Heart right ventricle (tissue), 16 donors: Measurements from ENCODE around the gene UMODL1. TPM values are rescaled to one million over a fixed set of nuclear protein-coding genes. Genes with fewer than 3 reads are reported as not detected.

Experiments used
- ATAC-seq, 8 donors: fragments of 200-7000 bp; cut with Tn5 transposase; one replicate each; pipeline ENCODE4 v1.9.1; 2020; ENCODE audit warnings: mild to moderate bottlenecking in 8 of 8, moderate library complexity in 8 of 8, moderate number of reproducible peaks in 1 of 8
- DNase-seq, 2 donors: peaks; one replicate each; pipeline ENCODE4 v3.0.0-alpha.2; 2020
- H3K27ac ChIP-seq, 10 donors: fragments of 200-600 bp; sonication (generic) in 2 of 10; one replicate each; pipeline versions ENCODE4 v1.5.0 to v1.8.0; 2020 to 2022; ENCODE audit warnings: mild to moderate bottlenecking in 3 of 10
- H3K27me3 ChIP-seq, 7 donors: fragments of 200-600 bp; one replicate each; pipeline ENCODE4 v1.8.0; 2021 to 2022; ENCODE audit warnings: mild to moderate bottlenecking in 2 of 7
- H3K36me3 ChIP-seq, 9 donors: fragments of 200-600 bp; sonication (generic) in 1 of 9; one replicate each; pipeline versions ENCODE4 v1.5.0 to v1.8.0; 2020 to 2022; ENCODE audit warnings: mild to moderate bottlenecking in 2 of 9
- H3K4me1 ChIP-seq, 9 donors: fragments of 200-600 bp; sonication (generic) in 1 of 9; one replicate each; pipeline versions ENCODE4 v1.5.0 to v1.8.0; 2020 to 2022; ENCODE audit warnings: mild to moderate bottlenecking in 4 of 9
- H3K4me3 ChIP-seq, 10 donors: fragments of 200-600 bp; sonication (generic) in 2 of 10; one replicate each; pipeline versions ENCODE4 v1.5.0 to v1.8.0; 2020 to 2022; ENCODE audit warnings: mild to moderate bottlenecking in 7 of 10, moderate library complexity in 2 of 10
- H3K9me3 ChIP-seq, 11 donors: fragments of 200-600 bp in 10 of 11; sonication (generic) in 2 of 11; one replicate each; pipeline versions ENCODE4 v1.5.0 to v1.8.0; 2013 to 2022; ENCODE audit warnings: mild to moderate bottlenecking in 2 of 11, control low read depth in 1 of 11, moderate library complexity in 1 of 11
- CTCF ChIP-seq, 9 donors: fragments of 200-600 bp; sonication (generic) in 2 of 9; IDR thresholded peaks; one replicate each; pipeline versions ENCODE4 v1.5.0 to v1.8.0; 2021 to 2022; ENCODE audit warnings: antibody characterized with exemption in 9 of 9, mild to moderate bottlenecking in 5 of 9, moderate library complexity in 1 of 9
- WGBS, 2 donors: extraction: QIAGEN DNeasy Blood & Tissue Kit; methylation state at CpG; one replicate each; pipeline ENCODE4 v1.1.7; 2013; ENCODE audit warnings: inconsistent platforms in 1 of 2; 5-methylcytosine and 5-hydroxymethylcytosine counted together
- intact Hi-C, 10 donors: fragments of 100-400 bp; cut with DNase I; formaldehyde crosslinking; loops; one replicate each; pipeline versions ENCODE4 v1.11.1 to v1.14.2; 2022
- polyA plus RNA-seq, 2 donors: library from polyadenylated mRNA; stranded (reverse); fragments of 200-250 nt; gene quantifications; one replicate each; pipeline ENCODE4 v1.2.3, GENCODE V29; 2013
- total RNA-seq, 10 donors: library from RNA; stranded (reverse); fragmentation: NEBNext Ultra II Directional in 3 of 10; extraction: Animal tissue kit (Norgen Biotek cat#: 25700) in 3 of 10; gene quantifications; one replicate each; pipeline versions ENCODE4 v1.2.1 to v1.2.4, GENCODE V29; 2021 to 2023
- donor health status: Arrhythmogenic right ventricular cardiomyopathy.
- donor health status: ischemic (EF 13 %, LVEDD 7.1; RV severe dilation, severe dysfunction).
- donor health status: healthy with polysubstance abuse.
- donor health status: DM: no; HTN: yes; CAD: no.
- donor health status: DM: no; HTN: no; CAD: no.
- donor health status: ischemic (EF 25% LVEDD 6.9; RV normal size, moderate dysfunction).
- donor health status: ischemic (EF 25% LVEDD 5.7; RV mildly dilated, moderate dysfunction).
- donor health status: healthy.
- donor health status: DM: yes; HTN: yes; CAD: no.
- donor health status: Ischemic cardiomyopathy.
- donor health status: ischemic (EF 35%, LVEDD 5.7; RV mildly dilated, moderate dysfunction).
- donor health status: nonischemic (EF 11% LVEDD 7.7; RV severe dilation, severe dysfunction).
- donor health status: DM: yes; HTN: yes; CAD: no.
- donor health status: PGD.
- donor health status: ischemic (EF 29% LVEDD 5.4; RV normal size, mild dysfunction).
- donor health status: nonischemic (EF 23%, LVEDD 6.1; RV moderate dilation, normal function).

The UMODL1 gene
- total and polyA plus RNA-seq, 12 donors: 0.13 to 0.31 (median 0.25) TPM; not detected in 9

- intact Hi-C loops: no loop called here
- DNase-seq (no peak), ATAC-seq (no peak)
- H3K27ac ChIP-seq: no peak overlapping the region
- no peak overlapping the region for H3K4me3 ChIP-seq
- H3K9me3 ChIP-seq: no peaks in the 10 kb centered on the region
- peaks cover 0 to 10% (median 0%) of the 10 kb centered on the region in 9 donors for H3K4me1 ChIP-seq
- no peaks in the 10 kb centered on the region for H3K36me3 ChIP-seq
- peaks cover 0 to 24% (median 0%) of the 10 kb centered on the region in 7 donors for H3K27me3 ChIP-seq
- TF ChIP-seq CTCF (IDR thresholded peaks at IDR 0.05): no peak
- WGBS, 2 donors: 86 to 91% methylated on average over 16 of the region's 16 CpGs
Observed at GRCh38 chr21:42085246-42086077, 14.3 kb downstream of the UMODL1 start.

GRCh38 chr21:42086969-42087368, 15.9 kb downstream of the UMODL1 start:
- intact Hi-C loops: no loop called here
- ATAC-seq (no peak), DNase-seq (no peak)
- peaks cover 0 to 3% (median 0%) of the 10 kb centered on the region in 9 donors for H3K4me1 ChIP-seq
- TF ChIP-seq CTCF (IDR thresholded peaks at IDR 0.05): no peak
- H3K27ac ChIP-seq: no peak overlapping the region
- 78 to 91% methylated on average over 7 of the region's 7 CpGs for WGBS, 2 donors
- H3K9me3 ChIP-seq: no peaks in the 10 kb centered on the region
- H3K4me3 ChIP-seq: no peak overlapping the region
- H3K36me3 ChIP-seq: no peaks in the 10 kb centered on the region
- H3K27me3 ChIP-seq: peaks cover 0 to 33% (median 5%) of the 10 kb centered on the region in 7 donors

DNA sequence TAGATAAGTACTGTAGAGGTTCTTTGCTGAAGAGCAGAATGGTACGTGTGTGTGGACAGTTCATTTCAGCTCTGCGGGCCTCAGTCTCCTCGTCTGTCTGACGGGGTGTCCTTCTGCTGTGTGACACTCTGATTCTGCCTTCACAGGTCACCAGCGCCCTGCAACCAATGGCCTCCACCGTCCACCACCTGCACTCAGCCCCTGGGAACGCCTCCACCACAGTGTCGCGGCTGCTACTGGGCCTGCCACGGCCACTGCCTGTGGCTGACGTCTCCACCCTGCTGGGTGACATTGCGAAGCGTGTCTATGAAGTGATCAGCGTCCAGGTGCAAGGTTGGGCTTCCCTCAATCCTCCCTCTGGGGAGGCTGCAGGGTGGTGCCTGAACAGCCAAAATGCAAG, 17.0 kb downstream of the UMODL1 start:
- no peak for ATAC-seq

DNA sequence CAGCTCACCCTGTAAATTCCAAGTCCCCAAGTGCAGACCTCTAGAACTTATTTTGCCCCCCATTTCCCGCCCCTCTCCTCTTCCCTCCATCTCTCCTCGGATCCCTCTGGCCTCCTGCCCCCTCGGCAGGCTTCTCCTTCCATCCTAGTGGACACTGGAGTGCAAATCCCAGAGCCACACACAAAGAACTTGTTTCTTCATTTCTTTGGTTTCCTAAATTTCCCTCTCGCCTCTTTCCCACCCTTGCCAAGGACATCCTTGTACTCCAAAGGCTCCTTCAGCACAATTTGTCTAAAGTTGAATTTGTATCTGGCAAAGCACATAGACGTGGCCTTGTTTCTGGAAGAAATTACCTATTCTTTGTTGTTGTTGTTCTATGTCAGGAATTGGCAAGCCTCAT, 17.5 kb downstream of the UMODL1 start:
- no peak overlapping the region for H3K27ac ChIP-seq
- no peaks in the 10 kb centered on the region for H3K9me3 ChIP-seq
- 85 to 88% methylated on average over 5 of the region's 5 CpGs for WGBS, 2 donors
- no peak for TF ChIP-seq CTCF (IDR thresholded peaks at IDR 0.05)
- no peak overlapping the region for H3K4me3 ChIP-seq
- intact Hi-C loops: no loop called here
- peaks cover 0 to 10% (median 0%) of the 10 kb centered on the region in 9 donors for H3K4me1 ChIP-seq
- H3K36me3 ChIP-seq: no peaks in the 10 kb centered on the region
- ATAC-seq (no peak), DNase-seq (no peak)
- peaks cover 0 to 30% (median 9%) of the 10 kb centered on the region in 7 donors for H3K27me3 ChIP-seq

More for the DNA sequence above, 17.0 kb downstream of the UMODL1 start:
- H3K9me3 ChIP-seq: no peaks in the 10 kb centered on the region
- intact Hi-C loops: no loop called here
- WGBS, 2 donors: 93 to 95% methylated on average over 14 of the region's 14 CpGs
- H3K4me1 ChIP-seq: peaks cover 0 to 5% (median 0%) of the 10 kb centered on the region in 9 donors
- TF ChIP-seq CTCF (IDR thresholded peaks at IDR 0.05): no peak
- no peak overlapping the region for H3K27ac ChIP-seq
- H3K27me3 ChIP-seq: peaks cover 0 to 31% (median 9%) of the 10 kb centered on the region in 7 donors
- H3K36me3 ChIP-seq: no peaks in the 10 kb centered on the region
- H3K4me3 ChIP-seq: no peak overlapping the region
- no peak for DNase-seq
